Vagina (tissue), 2 donors: ENCODE results near the gene ACTN4.
A peak's percentile ranks its signal among the peaks of the same experiment; 100 is the strongest.

Experiments used
- POLR2A ChIP-seq, 2 donors: fragments of 450-650 bp; IDR thresholded peaks; one replicate each; pipeline ENCODE4 v1.6.1; 2017; ENCODE audit warnings: antibody characterized with exemption in 2 of 2, mild to moderate bottlenecking in 2 of 2, moderate library complexity in 2 of 2
- POLR2AphosphoS5 ChIP-seq, 2 donors: sonication (generic); formaldehyde crosslinking; IDR thresholded peaks; one replicate each; pipeline ENCODE4 v1.9.0; 2017; ENCODE audit warnings: antibody characterized with exemption in 2 of 2, mild to moderate bottlenecking in 2 of 2, low read depth in 1 of 2; ENCODE audit not compliant: insufficient read depth in 1 of 2
- TF ChIP-seq, protein P1 (sequence below), 3 experiments: fragments of 450-650 bp in 2 of 3; fragments of 200-600 bp in 1 of 3; sonication (generic) in 1 of 3; IDR thresholded peaks; one replicate each; pipeline ENCODE4 v1.5.1; 2017 to 2019; ENCODE audit warnings: antibody characterized with exemption in 3 of 3, mild to moderate bottlenecking in 2 of 3, moderate library complexity in 2 of 3

DNA sequence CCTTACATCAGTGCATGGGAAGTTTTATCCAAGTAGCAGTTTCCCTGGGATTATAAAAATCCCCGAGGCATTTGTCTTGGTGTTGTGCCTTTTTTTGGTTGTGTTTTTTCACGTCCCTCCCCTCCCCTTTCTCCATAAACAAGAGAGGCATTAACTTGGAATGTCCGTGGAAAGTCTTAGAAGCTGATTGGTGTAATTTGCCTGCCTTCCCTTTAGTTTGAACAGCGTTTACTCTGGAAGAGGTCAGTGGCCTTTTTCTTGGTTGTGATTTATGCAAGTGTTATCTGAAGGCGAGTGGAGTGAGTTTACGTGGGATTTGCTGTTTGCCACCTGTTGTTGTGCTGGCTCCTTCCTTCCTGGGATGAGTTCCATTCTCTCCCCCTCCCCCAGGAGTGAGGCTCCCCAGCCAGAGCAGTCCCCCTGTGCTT is 7.2 kb downstream of the ACTN4 start:
- TF ChIP-seq POLR2A (IDR thresholded peaks at IDR 0.05), result no peak
- TF ChIP-seq, protein P1, sequence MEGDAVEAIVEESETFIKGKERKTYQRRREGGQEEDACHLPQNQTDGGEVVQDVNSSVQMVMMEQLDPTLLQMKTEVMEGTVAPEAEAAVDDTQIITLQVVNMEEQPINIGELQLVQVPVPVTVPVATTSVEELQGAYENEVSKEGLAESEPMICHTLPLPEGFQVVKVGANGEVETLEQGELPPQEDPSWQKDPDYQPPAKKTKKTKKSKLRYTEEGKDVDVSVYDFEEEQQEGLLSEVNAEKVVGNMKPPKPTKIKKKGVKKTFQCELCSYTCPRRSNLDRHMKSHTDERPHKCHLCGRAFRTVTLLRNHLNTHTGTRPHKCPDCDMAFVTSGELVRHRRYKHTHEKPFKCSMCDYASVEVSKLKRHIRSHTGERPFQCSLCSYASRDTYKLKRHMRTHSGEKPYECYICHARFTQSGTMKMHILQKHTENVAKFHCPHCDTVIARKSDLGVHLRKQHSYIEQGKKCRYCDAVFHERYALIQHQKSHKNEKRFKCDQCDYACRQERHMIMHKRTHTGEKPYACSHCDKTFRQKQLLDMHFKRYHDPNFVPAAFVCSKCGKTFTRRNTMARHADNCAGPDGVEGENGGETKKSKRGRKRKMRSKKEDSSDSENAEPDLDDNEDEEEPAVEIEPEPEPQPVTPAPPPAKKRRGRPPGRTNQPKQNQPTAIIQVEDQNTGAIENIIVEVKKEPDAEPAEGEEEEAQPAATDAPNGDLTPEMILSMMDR (IDR thresholded peaks at IDR 0.05), result no peak
- peak in 1 of 2 donors; percentile 56 for TF ChIP-seq POLR2AphosphoS5 (IDR thresholded peaks at IDR 0.05; ENCODE audit: insufficient read depth in 1 of 2, low read depth in 1 of 2)
